HepG2 (cell line): ENCODE results near the gene PLOD2. TPM values are rescaled to one million over a fixed set of nuclear protein-coding genes. Genes with fewer than 3 reads are reported as not detected.

Source experiments
- ARNT2 ChIP-seq: sonication (generic); formaldehyde crosslinking; IDR thresholded peaks from 2 replicates; pipeline ENCODE4 v1.8.0; 2022; ENCODE audit warnings: mild to moderate bottlenecking, low read depth, missing genetic modification reagents, moderate library complexity
- ATF6 ChIP-seq: sonication (generic); formaldehyde crosslinking; conservative IDR thresholded peaks from 2 replicates; pipeline ENCODE4 v1.4.0; 2020; ENCODE audit warnings: missing genetic modification reagents
- CEBPZ ChIP-seq: IDR thresholded peaks from 2 replicates; pipeline ENCODE4 v1.6.1; 2012; ENCODE audit warnings: low read length, improper control_type of control experiment
- FOXA1 ChIP-seq, 2 experiments: fragments of 450-650 bp in 1 of 2; sonication (generic) in 1 of 2; formaldehyde crosslinking in 1 of 2; IDR thresholded peaks; 2 replicates each; pipeline versions ENCODE4 v1.4.0 to v1.6.1; 2016 to 2020; ENCODE audit warnings: missing genetic modification reagents in 1 of 2
- HNRNPK ChIP-seq: fragments of 200-400 bp; formaldehyde crosslinking; IDR thresholded peaks from 2 replicates; pipeline ENCODE4 v1.6.1; 2018; ENCODE audit warnings: low read length, low read depth, moderate library complexity, mild to moderate bottlenecking; ENCODE audit not compliant: poor library complexity, severe bottlenecking
- KAT8 ChIP-seq: IDR thresholded peaks from 2 replicates; pipeline ENCODE4 v1.6.1; 2016; ENCODE audit warnings: missing genetic modification reagents, missing compliant biosample characterization
- NKX3-1 ChIP-seq: sonication (generic); formaldehyde crosslinking; IDR thresholded peaks from 2 replicates; pipeline ENCODE4 v1.5.0; 2020; ENCODE audit warnings: missing genetic modification reagents
- NR2F1 ChIP-seq, 2 experiments: fragments of 450-650 bp in 1 of 2; formaldehyde crosslinking in 1 of 2; IDR thresholded peaks; 2 replicates each; pipeline versions ENCODE4 v1.5.0 to v1.6.1; 2016 to 2020; ENCODE audit warnings: mild to moderate bottlenecking in 1 of 2, missing compliant biosample characterization in 1 of 2, missing genetic modification reagents in 1 of 2, moderate library complexity in 1 of 2
- NRL ChIP-seq: sonication (generic); formaldehyde crosslinking; IDR thresholded peaks from 2 replicates; pipeline ENCODE4 v1.5.0; 2020; ENCODE audit warnings: missing genetic modification reagents, mild to moderate bottlenecking, moderate library complexity, borderline replicate concordance
- PRDM4 ChIP-seq: sonication (generic); formaldehyde crosslinking; IDR thresholded peaks from 2 replicates; pipeline ENCODE4 v1.9.0; 2021; ENCODE audit warnings: missing genetic modification reagents, borderline replicate concordance
- SAP130 ChIP-seq: IDR thresholded peaks from 2 replicates; pipeline ENCODE4 v1.6.1; 2016; ENCODE audit warnings: low read depth
- SATB2 ChIP-seq: sonication (generic); formaldehyde crosslinking; IDR thresholded peaks from 2 replicates; pipeline ENCODE4 v1.5.0; 2020; ENCODE audit warnings: missing genetic modification reagents
- SP5 ChIP-seq: IDR thresholded peaks from 2 replicates; pipeline ENCODE4 v1.6.1; 2016; ENCODE audit warnings: low read depth, borderline replicate concordance
- YEATS4 ChIP-seq: sonication (generic); formaldehyde crosslinking; IDR thresholded peaks from 2 replicates; pipeline ENCODE4 v1.4.0; 2020; ENCODE audit warnings: missing genetic modification reagents, borderline replicate concordance
- ZBTB21 ChIP-seq: sonication (generic); formaldehyde crosslinking; IDR thresholded peaks from 2 replicates; pipeline ENCODE4 v1.4.0; 2020; ENCODE audit warnings: missing genetic modification reagents
- ZFP37 ChIP-seq: sonication (generic); formaldehyde crosslinking; IDR thresholded peaks from 2 replicates; pipeline ENCODE4 v1.4.0; 2020; ENCODE audit warnings: missing genetic modification reagents, borderline replicate concordance
- ZNF501 ChIP-seq: sonication (generic); formaldehyde crosslinking; IDR thresholded peaks from 2 replicates; pipeline ENCODE4 v1.5.1; 2020; ENCODE audit warnings: mild to moderate bottlenecking, moderate library complexity, missing genetic modification reagents
- ZNF678 ChIP-seq: sonication (generic); formaldehyde crosslinking; IDR thresholded peaks from 2 replicates; pipeline ENCODE4 v1.4.0; 2020; ENCODE audit warnings: mild to moderate bottlenecking, missing genetic modification reagents
- ZNF773 ChIP-seq: sonication (generic); formaldehyde crosslinking; IDR thresholded peaks from 2 replicates; pipeline ENCODE4 v1.4.0; 2020; ENCODE audit warnings: missing genetic modification reagents, borderline replicate concordance
- ZNF841 ChIP-seq: sonication (generic); formaldehyde crosslinking; IDR thresholded peaks from 2 replicates; pipeline ENCODE4 v1.8.1; 2023; ENCODE audit warnings: missing genetic modification reagents, borderline replicate concordance
- ZNF883 ChIP-seq: sonication (generic); formaldehyde crosslinking; IDR thresholded peaks from 2 replicates; pipeline ENCODE4 v1.5.1; 2020; ENCODE audit warnings: mild to moderate bottlenecking, missing genetic modification reagents; ENCODE audit errors: not compliant biosample characterization
- polyA plus RNA-seq, 8 experiments: library from polyadenylated mRNA; depleted of rRNA in 3 of 8; stranded (reverse) in 7 of 8; unstranded in 1 of 8; fragments of >200 nt; fragmentation: Illumina TruSeq in 4 of 8; extraction: Trizol in 4 of 8; gene quantifications; 2 replicates each; pipeline versions ENCODE4 v1.2.1 to v1.2.3, GENCODE V29; 2011 to 2016; ENCODE audit warnings: low read depth in 4 of 8, missing spikeins in 1 of 8, mixed read lengths in 1 of 8; ENCODE audit not compliant: insufficient read depth in 1 of 8
- total RNA-seq, 5 experiments: library from RNA; depleted of rRNA; stranded (reverse); fragments of >200 nt; fragmentation: Illumina TruSeq; extraction: Trizol; gene quantifications; 2 replicates each; pipeline ENCODE4 v1.2.3, GENCODE V29; 2016; ENCODE audit warnings: low read depth in 1 of 5
- TF ChIP-seq, protein P1 (sequence below): conservative IDR thresholded peaks from 2 replicates; pipeline ENCODE4 v1.6.1; 2018; ENCODE audit warnings: missing genetic modification reagents

PLOD2 gene
- total and polyA plus RNA-seq, 2 of the 13 experiments (the other 11 are each of a cell fraction or from before 2014, with no cell fraction given), result 107 to 161 TPM

GRCh38 chr3:146115619-146116018 lies 45.4 kb downstream of the PLOD2 start (continued):
- TF ChIP-seq HNRNPK, result no peak
- no peak for TF ChIP-seq ZNF501 (CRISPR knock-in tag)
- peak; percentile 54; the same call in 1 of the 2 replicates for TF ChIP-seq KAT8 (CRISPR knock-in tag)
- TF ChIP-seq ARNT2, result no peak
- TF ChIP-seq ZNF678 (CRISPR knock-in tag), result no peak
- TF ChIP-seq SATB2, result no peak
- peak; percentile 75; the same call in 1 of the 2 replicates for TF ChIP-seq FOXA1 (IDR thresholded peaks at IDR 0.05)
- TF ChIP-seq FOXA1 (CRISPR knock-in tag; IDR thresholded peaks at IDR 0.05), result peak; percentile 88
- no peak for TF ChIP-seq PRDM4 (CRISPR knock-in tag)
- TF ChIP-seq, protein P1, sequence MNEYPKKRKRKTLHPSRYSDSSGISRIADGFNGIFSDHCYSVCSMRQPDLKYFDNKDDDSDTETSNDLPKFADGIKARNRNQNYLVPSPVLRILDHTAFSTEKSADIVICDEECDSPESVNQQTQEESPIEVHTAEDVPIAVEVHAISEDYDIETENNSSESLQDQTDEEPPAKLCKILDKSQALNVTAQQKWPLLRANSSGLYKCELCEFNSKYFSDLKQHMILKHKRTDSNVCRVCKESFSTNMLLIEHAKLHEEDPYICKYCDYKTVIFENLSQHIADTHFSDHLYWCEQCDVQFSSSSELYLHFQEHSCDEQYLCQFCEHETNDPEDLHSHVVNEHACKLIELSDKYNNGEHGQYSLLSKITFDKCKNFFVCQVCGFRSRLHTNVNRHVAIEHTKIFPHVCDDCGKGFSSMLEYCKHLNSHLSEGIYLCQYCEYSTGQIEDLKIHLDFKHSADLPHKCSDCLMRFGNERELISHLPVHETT (CRISPR knock-in tag), result no peak
- no peak for TF ChIP-seq ATF6 (CRISPR knock-in tag)
- TF ChIP-seq ZNF841 (CRISPR knock-in tag), result no peak
- TF ChIP-seq NKX3-1 (CRISPR knock-in tag), result peak; percentile 49; the same call in 1 of the 2 replicates
- TF ChIP-seq NR2F1 (CRISPR knock-in tag; IDR thresholded peaks at IDR 0.05), result 0 out of 4 replicates have a peak, but pooled peaks of 1 of the 2 experiments have one; percentile 22
- no peak for TF ChIP-seq ZNF883 (CRISPR knock-in tag)
- no peak for TF ChIP-seq ZNF773 (CRISPR knock-in tag)
- no peak for TF ChIP-seq ZFP37 (CRISPR knock-in tag)
- no peak for TF ChIP-seq NRL (CRISPR knock-in tag)
- TF ChIP-seq SP5 (CRISPR knock-in tag), result 0 out of 2 replicates have a peak, but pooled peaks have one; percentile 21
- peak; percentile 88 for TF ChIP-seq SAP130
- no peak for TF ChIP-seq CEBPZ
- peak; percentile 61; the same call in 1 of the 2 replicates for TF ChIP-seq ZBTB21 (CRISPR knock-in tag)
- TF ChIP-seq YEATS4 (CRISPR knock-in tag), result no peak
